IMR-90 (cell line): ENCODE data around the gene TMEM140. TPM values are rescaled to one million over a fixed set of nuclear protein-coding genes. Genes with fewer than 3 reads are reported as not detected.

ENCODE experiments used
- ATAC-seq: fragments of 200-7000 bp; cut with Tn5 transposase; 2 replicates; pipeline ENCODE4 v1.9.1; 2020; ENCODE audit warnings: low read depth, mild to moderate bottlenecking, moderate library complexity
- BruUV-seq: library from RNA; stranded (reverse); fragments of 400-500 nt; replicated peaks from 2 replicates; lab custom pipeline; 2021; lab: Mats Ljungman, UMichigan
- CTCF ChIA-PET: fragments of 300-600 bp; formaldehyde crosslinking; extraction: SDS; loops from one replicate; lab custom pipeline; 2021; ENCODE audit warnings: antibody characterized with exemption; lab: Yijun Ruan, JAX
- POLR2A ChIA-PET: fragments of 300-600 bp; sonication (Branson Sonifier 250); formaldehyde crosslinking; loops from one replicate; lab custom pipeline; 2022; ENCODE audit warnings: antibody characterized with exemption; ENCODE audit not compliant: unreplicated experiment; lab: Charles Lee
- DNase-seq: peaks from one replicate; pipeline ENCODE4 v3.0.0; 2013
- H2AFZ ChIP-seq: replicated peaks from 2 replicates; pipeline ENCODE3; 2013; ENCODE audit warnings: low read length, mild to moderate bottlenecking; ENCODE audit not compliant: poor library complexity
- H2AK5ac ChIP-seq: 2 replicates; pipeline ENCODE4 v1.6.1; 2013; ENCODE audit warnings: low read depth, low read length, inconsistent platforms
- H2AK9ac ChIP-seq: replicated peaks from 2 replicates; pipeline ENCODE3; 2013; ENCODE audit warnings: mild to moderate bottlenecking, low read depth, low read length, moderate library complexity; ENCODE audit not compliant: poor library complexity
- H2BK120ac ChIP-seq: 2 replicates; pipeline ENCODE4 v1.6.1; 2013; ENCODE audit warnings: low read depth, low read length, inconsistent platforms
- H2BK15ac ChIP-seq: 3 replicates; pipeline ENCODE4 v1.6.1; 2013; ENCODE audit warnings: low read depth, low read length, inconsistent platforms
- H2BK20ac ChIP-seq: 2 replicates; pipeline ENCODE4 v1.6.1; 2013; ENCODE audit warnings: low read depth, mild to moderate bottlenecking, inconsistent platforms, low read length, moderate library complexity
- H2BK5ac ChIP-seq: 2 replicates; pipeline ENCODE4 v1.6.1; 2013; ENCODE audit warnings: mild to moderate bottlenecking, low read depth, low read length, inconsistent platforms; ENCODE audit not compliant: poor library complexity, severe bottlenecking
- H3K14ac ChIP-seq: replicated peaks from 2 replicates; pipeline ENCODE4 v1.6.1; 2013; ENCODE audit warnings: low read depth, low read length, inconsistent platforms
- H3K18ac ChIP-seq: 2 replicates; pipeline ENCODE4 v1.6.1; 2013; ENCODE audit warnings: low read depth, low read length, control low read depth
- H3K23ac ChIP-seq: 2 replicates; pipeline ENCODE4 v1.6.1; 2013; ENCODE audit warnings: low read depth, low read length, inconsistent platforms
- H3K27ac ChIP-seq: 2 replicates; pipeline ENCODE4 v1.5.1; 2013; ENCODE audit warnings: mild to moderate bottlenecking, control low read depth, low read length; ENCODE audit not compliant: insufficient read depth
- H3K27me3 ChIP-seq: 2 replicates; pipeline ENCODE4 v1.6.1; 2013; ENCODE audit warnings: low read length; ENCODE audit not compliant: control insufficient read depth, insufficient read depth
- H3K36me3 ChIP-seq: 2 replicates; pipeline ENCODE4 v1.6.1; 2013; ENCODE audit warnings: low read length, mixed read lengths; ENCODE audit not compliant: control insufficient read depth, insufficient read depth
- H3K4ac ChIP-seq: 2 replicates; pipeline ENCODE4 v1.6.1; 2013; ENCODE audit warnings: low read depth, low read length, inconsistent platforms
- H3K4me1 ChIP-seq: 2 replicates; pipeline ENCODE4 v1.6.1; 2013; ENCODE audit warnings: low read length, mixed read lengths; ENCODE audit not compliant: control insufficient read depth, insufficient read depth
- H3K4me2 ChIP-seq: 2 replicates; pipeline ENCODE4 v1.6.1; 2013; ENCODE audit warnings: low read depth, mild to moderate bottlenecking, control low read depth, low read length, moderate library complexity
- H3K4me3 ChIP-seq: 2 replicates; pipeline ENCODE4 v1.5.1; 2013; ENCODE audit warnings: low read depth, mild to moderate bottlenecking, control low read depth, low read length, moderate library complexity; ENCODE audit not compliant: insufficient read depth
- H3K56ac ChIP-seq: 2 replicates; pipeline ENCODE4 v1.6.1; 2013; ENCODE audit warnings: low read length, inconsistent platforms; ENCODE audit not compliant: insufficient read depth; ENCODE audit errors: extremely low read depth
- H3K79me1 ChIP-seq, 2 experiments: 2 replicates each; pipeline ENCODE4 v1.6.1; 2013; ENCODE audit warnings: low read length in 2 of 2, inconsistent platforms in 1 of 2, low read depth in 1 of 2
- H3K9ac ChIP-seq: 2 replicates; pipeline ENCODE4 v1.6.1; 2013; ENCODE audit warnings: low read depth, low read length, control low read depth
- H3K9me1 ChIP-seq: 2 replicates; pipeline ENCODE4 v1.6.1; 2013; ENCODE audit warnings: low read length, inconsistent platforms; ENCODE audit not compliant: insufficient read depth
- H3K9me3 ChIP-seq: 2 replicates; pipeline ENCODE4 v1.6.1; 2013; ENCODE audit warnings: low read length; ENCODE audit not compliant: control insufficient read depth, insufficient read depth
- H4K20me1 ChIP-seq: 2 replicates; pipeline ENCODE4 v1.6.1; 2013; ENCODE audit warnings: low read length, inconsistent platforms; ENCODE audit not compliant: insufficient read depth
- H4K5ac ChIP-seq: 2 replicates; pipeline ENCODE4 v1.6.1; 2013; ENCODE audit warnings: mild to moderate bottlenecking, low read depth, low read length, control low read depth
- H4K8ac ChIP-seq, 2 experiments: 2 replicates each; pipeline ENCODE4 v1.6.1; 2013; ENCODE audit warnings: low read depth in 2 of 2, low read length in 2 of 2, control low read depth in 1 of 2, inconsistent platforms in 1 of 2
- H4K91ac ChIP-seq: 2 replicates; pipeline ENCODE4 v1.6.1; 2013; ENCODE audit warnings: low read depth, low read length, inconsistent platforms; ENCODE audit not compliant: insufficient read depth
- BHLHE40 ChIP-seq: fragments of 150-350 bp; IDR thresholded peaks from 2 replicates; pipeline ENCODE4 v1.6.1; 2016; ENCODE audit warnings: mild to moderate bottlenecking, low read depth, low read length
- CHD1 ChIP-seq: IDR thresholded peaks from 2 replicates; pipeline ENCODE4 v1.6.1; 2012; ENCODE audit warnings: low read depth, low read length, improper control_type of control experiment
- FOS ChIP-seq: fragments of 150-350 bp; IDR thresholded peaks from 2 replicates; pipeline ENCODE4 v1.6.1; 2016; ENCODE audit warnings: low read depth, low read length
- MAZ ChIP-seq: IDR thresholded peaks from 2 replicates; pipeline ENCODE4 v1.6.1; 2012; ENCODE audit warnings: low read depth, mild to moderate bottlenecking, low read length, improper control_type of control experiment, moderate library complexity, borderline replicate concordance
- NFE2L2 ChIP-seq: fragments of 150-350 bp; IDR thresholded peaks from 2 replicates; pipeline ENCODE4 v1.6.1; 2016; ENCODE audit warnings: low read depth, mild to moderate bottlenecking, low read length
- POLR2A ChIP-seq: IDR thresholded peaks from 2 replicates; pipeline ENCODE4 v1.6.1; 2012; ENCODE audit warnings: mild to moderate bottlenecking, low read depth, low read length
- RAD21 ChIP-seq: IDR thresholded peaks from 2 replicates; pipeline ENCODE4 v1.6.1; 2012; ENCODE audit warnings: low read length, improper control_type of control experiment
- RCOR1 ChIP-seq: IDR thresholded peaks from 2 replicates; pipeline ENCODE4 v1.6.1; 2012; ENCODE audit warnings: mild to moderate bottlenecking, low read length, improper control_type of control experiment; ENCODE audit not compliant: insufficient replicate concordance
- RFX5 ChIP-seq: IDR thresholded peaks from 2 replicates; pipeline ENCODE4 v1.8.0; 2012; ENCODE audit warnings: low read depth, mild to moderate bottlenecking, low read length, moderate library complexity
- SMC3 ChIP-seq: fragments of 150-350 bp; IDR thresholded peaks from 2 replicates; pipeline ENCODE4 v1.6.1; 2016; ENCODE audit warnings: low read depth, mild to moderate bottlenecking, antibody characterized with exemption, low read length, moderate library complexity
- WGBS, 2 experiments: methylation state at CpG; one replicate each; pipeline versions ENCODE4 v1.1.5 to v1.1.7; 2013; ENCODE audit warnings: missing lambda C conversion rate in 2 of 2; ENCODE audit not compliant: insufficient read length in 1 of 2; ENCODE audit errors: extremely low coverage in 2 of 2; 5-methylcytosine and 5-hydroxymethylcytosine counted together
- dilution Hi-C: fragments of 300-500 bp; cut with HindIII; formaldehyde crosslinking; loops from one replicate; pipeline ENCODE4 v1.14.3; 2018; ENCODE audit warnings: low sequenced_read_pairs; ENCODE audit not compliant: unreplicated experiment
- in situ Hi-C: fragments of 300-500 bp; cut with MboI; formaldehyde crosslinking; loops from 3 replicates; pipeline ENCODE4 v1.14.3; 2019; ENCODE audit warnings: low sequenced_read_pairs, inconsistent platforms, mixed read lengths
- intact Hi-C: fragments of 100-400 bp; cut with micrococcal nuclease; formaldehyde crosslinking; loops from 2 replicates; pipeline ENCODE4 v1.10.0; 2022
- polyA plus RNA-seq, 3 experiments: library from polyadenylated mRNA; depleted of rRNA; stranded (reverse); fragments of >200 nt; gene quantifications; 2 replicates each; pipeline ENCODE4 v1.2.3, GENCODE V29; 2012; ENCODE audit warnings: low replicate concordance in 1 of 3
- total RNA-seq: library from RNA; depleted of rRNA; stranded (reverse); fragments of >200 nt; gene quantifications from 2 replicates; pipeline ENCODE4 v1.2.3, GENCODE V29; 2012
- TF ChIP-seq, protein P1 (sequence below): fragments of 150-350 bp; IDR thresholded peaks from 2 replicates; pipeline ENCODE4 v1.6.1; 2017; ENCODE audit warnings: mild to moderate bottlenecking, antibody characterized with exemption, low read length, low read depth
- TF ChIP-seq, protein P2 (sequence below): conservative IDR thresholded peaks from 2 replicates; pipeline ENCODE4 v1.5.1; 2012; ENCODE audit warnings: mild to moderate bottlenecking, low read depth, low read length, improper control_type of control experiment
- TF ChIP-seq, protein P3 (sequence below): fragments of 150-350 bp; IDR thresholded peaks from 2 replicates; pipeline ENCODE4 v1.6.1; 2016; ENCODE audit warnings: low read depth, mild to moderate bottlenecking, low read length, moderate library complexity, borderline replicate concordance

TMEM140 gene
- total and polyA plus RNA-seq, 2 of the 4 experiments (the other 2 are of a cell fraction), result 0.24 to 0.72 TPM

DNA sequence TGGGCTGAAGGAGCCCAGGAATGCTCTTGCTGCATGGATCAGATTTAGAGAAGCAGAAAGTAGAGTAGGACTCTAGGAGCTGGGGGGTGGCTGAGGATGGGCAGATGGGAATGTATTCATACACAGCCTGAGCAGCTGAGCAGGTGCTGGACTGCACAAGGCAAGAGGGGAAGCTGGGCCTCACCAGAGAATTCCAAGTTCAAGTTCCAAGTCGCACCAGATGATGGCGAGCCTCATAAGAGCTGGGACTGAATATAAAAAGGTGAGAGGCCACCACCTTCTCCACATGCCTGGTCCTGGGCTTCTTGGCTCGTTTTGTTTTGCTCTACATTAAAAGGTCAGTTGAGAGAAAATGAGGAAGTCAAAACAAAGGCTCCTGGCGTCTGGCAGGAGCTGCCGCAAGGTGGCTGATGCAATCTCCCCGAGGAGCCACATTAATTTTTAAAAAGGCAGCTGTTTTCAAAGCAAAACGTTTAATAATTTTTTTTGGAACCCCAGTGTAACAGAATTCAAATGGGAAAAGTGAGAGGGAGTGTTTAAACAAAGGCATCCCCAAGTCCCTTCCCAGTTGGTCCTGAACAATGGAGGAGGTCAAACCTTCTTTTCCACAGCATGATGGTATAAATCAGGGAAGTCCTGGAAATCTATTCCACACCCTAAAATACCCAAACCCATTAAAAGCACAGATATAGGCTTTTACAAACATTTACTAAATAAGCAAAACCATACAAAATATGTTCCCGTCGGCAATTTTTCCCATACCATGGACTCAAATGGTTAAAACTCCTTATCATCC lies 13.2 kb downstream of the TMEM140 start:
- intact Hi-C loops, result no loop called here
- no peak overlapping the region for H2AFZ ChIP-seq
- POLR2A ChIA-PET, result interaction anchor here (0.7 kb wide), 1 partner anchor 846 kb away, joined by 3 read pairs; no protein-coding TSS in a partner anchor
- BruUV-seq, result no TSS peak
- peak; percentile 36 for ATAC-seq
- H3K9ac ChIP-seq, result no peak overlapping the region
- H3K9me1 ChIP-seq, result peaks cover 4% of the 10 kb centered on the region
- H4K5ac ChIP-seq, result peak overlapping the region; percentile 78
- peak overlapping the region; percentile 61 for H2BK20ac ChIP-seq
- no peak overlapping the region; the same call in 1 of the 2 replicates for H3K4me2 ChIP-seq
- H2AK5ac ChIP-seq, result peak overlapping the region; percentile 59; the same call in 1 of the 2 replicates
- peaks cover 18% of the 10 kb centered on the region for H3K36me3 ChIP-seq
- peak overlapping the region; percentile 24 for H3K27ac ChIP-seq
- no peak overlapping the region for H3K56ac ChIP-seq
- H3K4ac ChIP-seq, result peak overlapping the region; percentile 51
- dilution Hi-C loops, result no loop called here
- peak overlapping the region; percentile 35 to 62; a peak in 2 of 4 replicates for H4K8ac ChIP-seq
- H2BK120ac ChIP-seq, result peak overlapping the region; percentile 58
- CTCF ChIA-PET, result interaction anchor here (0.7 to 1.1 kb wide), 5 partner anchors 10 to 175 kb away, joined by 3 read pairs; partner anchors contain the start of genes AGBL3, CYREN and TMEM140
- peaks cover 16% of the 10 kb centered on the region for H3K4me1 ChIP-seq
- H3K18ac ChIP-seq, result peak overlapping the region; percentile 61
- in situ Hi-C loops, result loop anchor here (10.0 kb wide), 2 partner anchors 176 to 476 kb away; partner anchors contain the start of gene AGBL3
- no peak overlapping the region for H2BK5ac ChIP-seq
- peak; percentile 14 for DNase-seq
- no peaks in the 10 kb centered on the region for H3K27me3 ChIP-seq
- H3K4me3 ChIP-seq, result no peak overlapping the region
- 0 out of 2 replicates have a peak, but pooled peaks cover under 1% of the 10 kb centered on the region for H3K9me3 ChIP-seq
- peak overlapping the region; percentile 44 for H2AK9ac ChIP-seq
- H4K20me1 ChIP-seq, result no peaks in the 10 kb centered on the region
- peak overlapping the region; percentile 45; the same call in 1 of the 3 replicates for H2BK15ac ChIP-seq
- H4K91ac ChIP-seq, result peak overlapping the region; percentile 55
- WGBS, 2 experiments, result 85% methylated on average over 5 of the region's 9 CpGs; no CpG with 5 or more reads in 1 of the 2 experiments
- H3K23ac ChIP-seq, result 0 out of 2 replicates have a peak overlapping the region, but pooled peaks have one; percentile 12
- H3K79me1 ChIP-seq, result peaks cover 0 to 36% of the 10 kb centered on the region in 2 experiments; a peak in 2 of 4 replicates
- H3K14ac ChIP-seq, result peak overlapping the region; percentile 58; the same call in 1 of the 2 replicates
- no peak for TF ChIP-seq NFE2L2
- no peak for TF ChIP-seq RFX5
- TF ChIP-seq, protein P1, sequence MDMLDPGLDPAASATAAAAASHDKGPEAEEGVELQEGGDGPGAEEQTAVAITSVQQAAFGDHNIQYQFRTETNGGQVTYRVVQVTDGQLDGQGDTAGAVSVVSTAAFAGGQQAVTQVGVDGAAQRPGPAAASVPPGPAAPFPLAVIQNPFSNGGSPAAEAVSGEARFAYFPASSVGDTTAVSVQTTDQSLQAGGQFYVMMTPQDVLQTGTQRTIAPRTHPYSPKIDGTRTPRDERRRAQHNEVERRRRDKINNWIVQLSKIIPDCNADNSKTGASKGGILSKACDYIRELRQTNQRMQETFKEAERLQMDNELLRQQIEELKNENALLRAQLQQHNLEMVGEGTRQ, result no peak
- TF ChIP-seq CHD1, result no peak
- TF ChIP-seq POLR2A, result no peak
- TF ChIP-seq RAD21, result no peak
- TF ChIP-seq RCOR1, result no peak
- no peak for TF ChIP-seq MAZ
- TF ChIP-seq, protein P2, sequence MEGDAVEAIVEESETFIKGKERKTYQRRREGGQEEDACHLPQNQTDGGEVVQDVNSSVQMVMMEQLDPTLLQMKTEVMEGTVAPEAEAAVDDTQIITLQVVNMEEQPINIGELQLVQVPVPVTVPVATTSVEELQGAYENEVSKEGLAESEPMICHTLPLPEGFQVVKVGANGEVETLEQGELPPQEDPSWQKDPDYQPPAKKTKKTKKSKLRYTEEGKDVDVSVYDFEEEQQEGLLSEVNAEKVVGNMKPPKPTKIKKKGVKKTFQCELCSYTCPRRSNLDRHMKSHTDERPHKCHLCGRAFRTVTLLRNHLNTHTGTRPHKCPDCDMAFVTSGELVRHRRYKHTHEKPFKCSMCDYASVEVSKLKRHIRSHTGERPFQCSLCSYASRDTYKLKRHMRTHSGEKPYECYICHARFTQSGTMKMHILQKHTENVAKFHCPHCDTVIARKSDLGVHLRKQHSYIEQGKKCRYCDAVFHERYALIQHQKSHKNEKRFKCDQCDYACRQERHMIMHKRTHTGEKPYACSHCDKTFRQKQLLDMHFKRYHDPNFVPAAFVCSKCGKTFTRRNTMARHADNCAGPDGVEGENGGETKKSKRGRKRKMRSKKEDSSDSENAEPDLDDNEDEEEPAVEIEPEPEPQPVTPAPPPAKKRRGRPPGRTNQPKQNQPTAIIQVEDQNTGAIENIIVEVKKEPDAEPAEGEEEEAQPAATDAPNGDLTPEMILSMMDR, result no peak
- no peak for TF ChIP-seq SMC3
- TF ChIP-seq BHLHE40, result no peak
- TF ChIP-seq FOS, result no peak
- TF ChIP-seq, protein P3, sequence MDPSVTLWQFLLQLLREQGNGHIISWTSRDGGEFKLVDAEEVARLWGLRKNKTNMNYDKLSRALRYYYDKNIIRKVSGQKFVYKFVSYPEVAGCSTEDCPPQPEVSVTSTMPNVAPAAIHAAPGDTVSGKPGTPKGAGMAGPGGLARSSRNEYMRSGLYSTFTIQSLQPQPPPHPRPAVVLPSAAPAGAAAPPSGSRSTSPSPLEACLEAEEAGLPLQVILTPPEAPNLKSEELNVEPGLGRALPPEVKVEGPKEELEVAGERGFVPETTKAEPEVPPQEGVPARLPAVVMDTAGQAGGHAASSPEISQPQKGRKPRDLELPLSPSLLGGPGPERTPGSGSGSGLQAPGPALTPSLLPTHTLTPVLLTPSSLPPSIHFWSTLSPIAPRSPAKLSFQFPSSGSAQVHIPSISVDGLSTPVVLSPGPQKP, result no peak
